PC-3 (cell line): ENCODE data around the gene CHRNA4.

Source experiments
- EZH2 ChIP-seq: fragments of 300-600 bp; sonication (generic); IDR thresholded peaks from one replicate; pipeline ENCODE4 v1.6.1; 2017; ENCODE audit warnings: antibody characterized with exemption, mild to moderate bottlenecking, low read length; ENCODE audit not compliant: unreplicated experiment
- EZH2phosphoT487 ChIP-seq: fragments of 300-600 bp; sonication (generic); IDR thresholded peaks from 2 replicates; pipeline ENCODE4 v1.6.1; 2018; ENCODE audit warnings: mild to moderate bottlenecking, antibody characterized with exemption, low read length, borderline replicate concordance
- TF ChIP-seq, protein P1 (sequence below): fragments of 300-600 bp; sonication (generic); conservative IDR thresholded peaks from 2 replicates; pipeline ENCODE4 v1.5.1; 2017; ENCODE audit warnings: antibody characterized with exemption, low read depth, mild to moderate bottlenecking, low read length

DNA sequence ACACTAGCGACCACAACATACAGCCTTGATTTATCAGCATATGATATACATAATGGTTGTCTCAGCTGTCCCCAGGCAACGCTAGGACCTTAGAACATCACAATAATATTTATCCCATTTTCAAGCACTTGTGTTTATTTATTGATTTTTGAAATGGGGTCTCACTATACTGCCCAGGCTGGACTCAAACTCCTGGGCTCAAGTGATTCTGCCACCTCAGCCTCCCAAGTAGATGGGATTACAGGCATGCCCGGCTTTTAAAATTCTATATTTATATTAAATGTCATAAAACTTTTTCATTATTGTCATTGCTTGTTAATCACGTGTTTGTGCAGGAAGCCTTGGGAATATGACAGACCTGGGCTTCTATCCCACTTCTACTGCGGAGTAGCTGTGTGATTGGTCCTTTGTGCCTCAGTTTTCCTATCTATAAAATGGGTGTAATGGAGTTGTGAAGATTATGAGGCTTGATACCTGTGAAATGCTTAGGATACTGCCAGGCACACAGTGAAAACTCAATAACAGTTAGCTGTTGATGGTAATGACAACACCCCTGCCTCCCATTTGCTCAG is 58.0 kb downstream of the CHRNA4 start:
- TF ChIP-seq, protein P1, sequence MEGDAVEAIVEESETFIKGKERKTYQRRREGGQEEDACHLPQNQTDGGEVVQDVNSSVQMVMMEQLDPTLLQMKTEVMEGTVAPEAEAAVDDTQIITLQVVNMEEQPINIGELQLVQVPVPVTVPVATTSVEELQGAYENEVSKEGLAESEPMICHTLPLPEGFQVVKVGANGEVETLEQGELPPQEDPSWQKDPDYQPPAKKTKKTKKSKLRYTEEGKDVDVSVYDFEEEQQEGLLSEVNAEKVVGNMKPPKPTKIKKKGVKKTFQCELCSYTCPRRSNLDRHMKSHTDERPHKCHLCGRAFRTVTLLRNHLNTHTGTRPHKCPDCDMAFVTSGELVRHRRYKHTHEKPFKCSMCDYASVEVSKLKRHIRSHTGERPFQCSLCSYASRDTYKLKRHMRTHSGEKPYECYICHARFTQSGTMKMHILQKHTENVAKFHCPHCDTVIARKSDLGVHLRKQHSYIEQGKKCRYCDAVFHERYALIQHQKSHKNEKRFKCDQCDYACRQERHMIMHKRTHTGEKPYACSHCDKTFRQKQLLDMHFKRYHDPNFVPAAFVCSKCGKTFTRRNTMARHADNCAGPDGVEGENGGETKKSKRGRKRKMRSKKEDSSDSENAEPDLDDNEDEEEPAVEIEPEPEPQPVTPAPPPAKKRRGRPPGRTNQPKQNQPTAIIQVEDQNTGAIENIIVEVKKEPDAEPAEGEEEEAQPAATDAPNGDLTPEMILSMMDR: no peak
- TF ChIP-seq EZH2phosphoT487 (no peak), EZH2 (no peak)
